GM19397 (cell line): ENCODE measurements around the gene WNK2.

ENCODE experiments used
- ATAC-seq: cut with Tn5 transposase; IDR thresholded peaks from one replicate; pipeline ENCODE4 v1.9.1; 2021; ENCODE audit warnings: mild to moderate bottlenecking, moderate library complexity; ENCODE audit not compliant: unreplicated experiment

The WNK2 gene

GRCh38 chr9:93212409-93212808 lies 28.5 kb downstream of the WNK2 start:
- no peak for ATAC-seq

- no peak for ATAC-seq
Measured at GRCh38 chr9:93216073-93216365, 32.1 kb downstream of the WNK2 start.

GRCh38 chr9:93217706-93218105 lies 33.8 kb downstream of the WNK2 start:
- ATAC-seq = no peak

GRCh38 chr9:93218161-93218560 lies 34.2 kb downstream of the WNK2 start:
- ATAC-seq = no peak

GRCh38 chr9:93218671-93219420 lies 34.9 kb downstream of the WNK2 start:
- no peak for ATAC-seq

GRCh38 chr9:93219692-93220091 lies 35.8 kb downstream of the WNK2 start:
- ATAC-seq = no peak

GRCh38 chr9:93220627-93221026 lies 36.7 kb downstream of the WNK2 start:
- no peak for ATAC-seq

GRCh38 chr9:93221044-93221443 lies 37.1 kb downstream of the WNK2 start:
- no peak for ATAC-seq

GRCh38 chr9:93222890-93223259 lies 38.9 kb downstream of the WNK2 start:
- ATAC-seq = no peak

GRCh38 chr9:93223260-93224180 lies 39.6 kb downstream of the WNK2 start:
- ATAC-seq = no peak

- ATAC-seq = no peak
Measured at GRCh38 chr9:93224591-93224990, 40.7 kb downstream of the WNK2 start.

- ATAC-seq = no peak
Measured at GRCh38 chr9:93225417-93225816, 41.5 kb downstream of the WNK2 start.

- no peak for ATAC-seq
Measured at GRCh38 chr9:93225892-93226291, 42.0 kb downstream of the WNK2 start.

GRCh38 chr9:93226819-93227218 lies 42.9 kb downstream of the WNK2 start:
- ATAC-seq = no peak

GRCh38 chr9:93228030-93228429 lies 44.1 kb downstream of the WNK2 start:
- ATAC-seq = no peak

GRCh38 chr9:93228453-93228852 lies 44.5 kb downstream of the WNK2 start:
- no peak for ATAC-seq

GRCh38 chr9:93229636-93230035 lies 45.7 kb downstream of the WNK2 start:
- ATAC-seq = no peak

- ATAC-seq = no peak
Measured at GRCh38 chr9:93230185-93230584, 46.2 kb downstream of the WNK2 start.

- no peak for ATAC-seq
Measured at GRCh38 chr9:93230601-93231000, 46.7 kb downstream of the WNK2 start.

GRCh38 chr9:93231121-93231694 lies 47.3 kb downstream of the WNK2 start:
- ATAC-seq = no peak

- no peak for ATAC-seq
Measured at GRCh38 chr9:93231716-93232115, 47.8 kb downstream of the WNK2 start.

- ATAC-seq = no peak
Measured at GRCh38 chr9:93232388-93232960, 48.5 kb downstream of the WNK2 start.
